ENCODE measurements around the gene DOCK11. TPM values are rescaled to one million over a fixed set of nuclear protein-coding genes. Genes with fewer than 3 reads are reported as not detected.
A peak's percentile ranks its signal among the peaks of the same experiment; 100 is the strongest.

DOCK11 gene
- total and polyA plus RNA-seq, 9 of the 15 experiments (the other 6 are each of a cell fraction or from before 2014, with no cell fraction given), result 41.8 to 77.8 (median 50.9) TPM

DNA sequence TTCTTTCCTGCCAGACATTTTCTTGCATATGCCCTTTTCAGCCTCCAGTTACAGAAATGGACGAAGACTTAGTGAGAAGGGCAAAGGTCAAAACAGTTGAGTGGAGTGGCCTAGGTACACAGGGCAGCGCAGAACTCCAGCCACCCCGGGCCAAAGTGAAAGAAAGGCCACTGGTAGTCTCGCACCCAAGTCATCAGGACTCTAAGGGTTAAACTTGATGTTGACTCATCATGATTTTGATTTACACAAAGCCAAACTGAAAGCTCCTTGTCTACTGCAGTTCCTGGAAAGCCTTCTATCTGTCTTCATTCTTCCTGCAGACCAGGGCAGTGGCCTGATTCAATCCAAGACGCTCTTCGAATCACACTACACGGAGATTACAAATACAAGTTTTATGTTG is 229.2 kb downstream of the DOCK11 start (continued):
- no peak for TF ChIP-seq KAT7 (CRISPR knock-in tag; IDR thresholded peaks at IDR 0.05; ENCODE audit: borderline replicate concordance)
- no peak for TF ChIP-seq SNIP1 (IDR thresholded peaks at IDR 0.05; ENCODE audit: low read depth)
- no peak for TF ChIP-seq MIER1 (IDR thresholded peaks at IDR 0.05; ENCODE audit: low read depth)
- TF ChIP-seq, protein P1, sequence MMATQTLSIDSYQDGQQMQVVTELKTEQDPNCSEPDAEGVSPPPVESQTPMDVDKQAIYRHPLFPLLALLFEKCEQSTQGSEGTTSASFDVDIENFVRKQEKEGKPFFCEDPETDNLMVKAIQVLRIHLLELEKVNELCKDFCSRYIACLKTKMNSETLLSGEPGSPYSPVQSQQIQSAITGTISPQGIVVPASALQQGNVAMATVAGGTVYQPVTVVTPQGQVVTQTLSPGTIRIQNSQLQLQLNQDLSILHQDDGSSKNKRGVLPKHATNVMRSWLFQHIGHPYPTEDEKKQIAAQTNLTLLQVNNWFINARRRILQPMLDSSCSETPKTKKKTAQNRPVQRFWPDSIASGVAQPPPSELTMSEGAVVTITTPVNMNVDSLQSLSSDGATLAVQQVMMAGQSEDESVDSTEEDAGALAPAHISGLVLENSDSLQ (IDR thresholded peaks at IDR 0.05), result peak; percentile 77
- TF ChIP-seq TSC22D4 (tag; IDR thresholded peaks at IDR 0.05), result no peak
- peak; percentile 26; the same call in 1 of the 2 replicates for TF ChIP-seq NBN (IDR thresholded peaks at IDR 0.05; ENCODE audit: low read depth)
- TF ChIP-seq ATF7 (IDR thresholded peaks at IDR 0.05), result peak; percentile 45; the same call in 1 of the 2 replicates
- TF ChIP-seq HMGN3 (IDR thresholded peaks at IDR 0.05; ENCODE audit: borderline replicate concordance, extremely low read depth, insufficient read length, low read depth, low read length), result no peak
- TF ChIP-seq, protein P2, sequence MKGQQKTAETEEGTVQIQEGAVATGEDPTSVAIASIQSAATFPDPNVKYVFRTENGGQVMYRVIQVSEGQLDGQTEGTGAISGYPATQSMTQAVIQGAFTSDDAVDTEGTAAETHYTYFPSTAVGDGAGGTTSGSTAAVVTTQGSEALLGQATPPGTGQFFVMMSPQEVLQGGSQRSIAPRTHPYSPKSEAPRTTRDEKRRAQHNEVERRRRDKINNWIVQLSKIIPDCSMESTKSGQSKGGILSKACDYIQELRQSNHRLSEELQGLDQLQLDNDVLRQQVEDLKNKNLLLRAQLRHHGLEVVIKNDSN (CRISPR knock-in tag; IDR thresholded peaks at IDR 0.05), result no peak
- peak; percentile 84 for TF ChIP-seq CBFA2T3 (IDR thresholded peaks at IDR 0.05)
- peak; percentile 90 for TF ChIP-seq FOSL1 (tag; conservative IDR thresholded peaks at IDR 0.05)
- TF ChIP-seq FOXP1 (CRISPR knock-in tag; IDR thresholded peaks at IDR 0.05), result no peak
- no peak for TF ChIP-seq RHOXF2B (CRISPR knock-in tag; conservative IDR thresholded peaks at IDR 0.05)
- TF ChIP-seq RUNX1 (IDR thresholded peaks at IDR 0.05; ENCODE audit: low read depth), result no peak
- TF ChIP-seq C11orf30 (IDR thresholded peaks at IDR 0.05; ENCODE audit: low read depth), result peak; percentile 74
- no peak for TF ChIP-seq ESRRA (IDR thresholded peaks at IDR 0.05; ENCODE audit: borderline replicate concordance, low read depth)
- TF ChIP-seq CEBPB (tag; IDR thresholded peaks at IDR 0.05), result no peak; the same call in 1 of the 2 replicates
- TF ChIP-seq, protein P3, sequence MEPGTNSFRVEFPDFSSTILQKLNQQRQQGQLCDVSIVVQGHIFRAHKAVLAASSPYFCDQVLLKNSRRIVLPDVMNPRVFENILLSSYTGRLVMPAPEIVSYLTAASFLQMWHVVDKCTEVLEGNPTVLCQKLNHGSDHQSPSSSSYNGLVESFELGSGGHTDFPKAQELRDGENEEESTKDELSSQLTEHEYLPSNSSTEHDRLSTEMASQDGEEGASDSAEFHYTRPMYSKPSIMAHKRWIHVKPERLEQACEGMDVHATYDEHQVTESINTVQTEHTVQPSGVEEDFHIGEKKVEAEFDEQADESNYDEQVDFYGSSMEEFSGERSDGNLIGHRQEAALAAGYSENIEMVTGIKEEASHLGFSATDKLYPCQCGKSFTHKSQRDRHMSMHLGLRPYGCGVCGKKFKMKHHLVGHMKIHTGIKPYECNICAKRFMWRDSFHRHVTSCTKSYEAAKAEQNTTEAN (CRISPR knock-in tag; IDR thresholded peaks at IDR 0.05), result no peak
- TF ChIP-seq MEF2D (tag; conservative IDR thresholded peaks at IDR 0.05; ENCODE audit: low read depth), result no peak
- no peak for TF ChIP-seq TAF9B (IDR thresholded peaks at IDR 0.05; ENCODE audit: partially characterized antibody)
- no peak for TF ChIP-seq GTF2E2 (tag; IDR thresholded peaks at IDR 0.05)
- no peak for TF ChIP-seq NONO (IDR thresholded peaks at IDR 0.05; ENCODE audit: low read depth in 2 of 2, low read length in 1 of 2)
- peak; percentile 63; the same call in 1 of the 2 replicates for TF ChIP-seq NFE2 (IDR thresholded peaks at IDR 0.05; ENCODE audit: low read depth)
- no peak for TF ChIP-seq ZFP36 (IDR thresholded peaks at IDR 0.05; ENCODE audit: low read depth, low read length, partially characterized antibody)
- TF ChIP-seq, protein P4, sequence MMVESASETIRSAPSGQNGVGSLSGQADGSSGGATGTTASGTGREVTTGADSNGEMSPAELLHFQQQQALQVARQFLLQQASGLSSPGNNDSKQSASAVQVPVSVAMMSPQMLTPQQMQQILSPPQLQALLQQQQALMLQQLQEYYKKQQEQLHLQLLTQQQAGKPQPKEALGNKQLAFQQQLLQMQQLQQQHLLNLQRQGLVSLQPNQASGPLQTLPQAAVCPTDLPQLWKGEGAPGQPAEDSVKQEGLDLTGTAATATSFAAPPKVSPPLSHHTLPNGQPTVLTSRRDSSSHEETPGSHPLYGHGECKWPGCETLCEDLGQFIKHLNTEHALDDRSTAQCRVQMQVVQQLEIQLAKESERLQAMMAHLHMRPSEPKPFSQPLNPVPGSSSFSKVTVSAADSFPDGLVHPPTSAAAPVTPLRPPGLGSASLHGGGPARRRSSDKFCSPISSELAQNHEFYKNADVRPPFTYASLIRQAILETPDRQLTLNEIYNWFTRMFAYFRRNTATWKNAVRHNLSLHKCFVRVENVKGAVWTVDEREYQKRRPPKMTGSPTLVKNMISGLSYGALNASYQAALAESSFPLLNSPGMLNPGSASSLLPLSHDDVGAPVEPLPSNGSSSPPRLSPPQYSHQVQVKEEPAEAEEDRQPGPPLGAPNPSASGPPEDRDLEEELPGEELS (CRISPR knock-in tag; IDR thresholded peaks at IDR 0.05; ENCODE audit: borderline replicate concordance), result no peak
- TF ChIP-seq CXXC5 (CRISPR knock-in tag; IDR thresholded peaks at IDR 0.05), result peak; percentile 30; the same call in 1 of the 2 replicates
- TF ChIP-seq NFE2L1 (tag; IDR thresholded peaks at IDR 0.05; ENCODE audit: borderline replicate concordance, low read depth), result no peak
